DMS79 treated with DMSO at 0.1 percent for 48 hours (cell line): Measurements from ENCODE around the gene COL4A2.
"Not testable (repeated sequence)": the region's sequence is repeated elsewhere in the genome, so short reads cannot be mapped to it uniquely, and the experiment has no call there.

Experiments used
- DNase-seq: peaks from one replicate; lab custom pipeline; 2025; lab: John Stamatoyannopoulos, UW

Gene COL4A2

DNA sequence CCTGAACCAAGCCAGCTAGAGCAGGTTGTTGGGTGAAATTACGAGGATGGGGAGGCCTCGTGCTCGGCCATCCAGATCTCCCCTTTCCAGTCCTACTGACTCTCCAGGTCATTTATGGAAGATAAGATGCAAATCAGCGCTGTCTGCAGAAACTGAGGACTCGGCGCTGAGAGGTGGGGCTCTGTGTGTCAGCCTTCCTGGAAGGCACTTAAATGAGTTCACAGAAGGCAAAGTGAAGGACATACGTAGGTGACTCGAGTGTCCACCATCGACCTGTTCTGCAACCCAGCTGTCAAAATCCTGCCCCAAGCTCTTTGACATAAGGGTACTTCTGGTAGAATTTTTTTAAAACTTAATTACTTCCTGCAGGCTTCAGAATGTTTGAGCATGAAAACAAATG is 168.0 kb downstream of the COL4A2 start:
- DNase-seq = peak; percentile 65

- peak; percentile 65 for DNase-seq
Observed at GRCh38 chr13:110475550-110476219, 168.6 kb downstream of the COL4A2 start.

- DNase-seq = no peak
Observed at GRCh38 chr13:110476220-110476617, 169.1 kb downstream of the COL4A2 start.

DNA sequence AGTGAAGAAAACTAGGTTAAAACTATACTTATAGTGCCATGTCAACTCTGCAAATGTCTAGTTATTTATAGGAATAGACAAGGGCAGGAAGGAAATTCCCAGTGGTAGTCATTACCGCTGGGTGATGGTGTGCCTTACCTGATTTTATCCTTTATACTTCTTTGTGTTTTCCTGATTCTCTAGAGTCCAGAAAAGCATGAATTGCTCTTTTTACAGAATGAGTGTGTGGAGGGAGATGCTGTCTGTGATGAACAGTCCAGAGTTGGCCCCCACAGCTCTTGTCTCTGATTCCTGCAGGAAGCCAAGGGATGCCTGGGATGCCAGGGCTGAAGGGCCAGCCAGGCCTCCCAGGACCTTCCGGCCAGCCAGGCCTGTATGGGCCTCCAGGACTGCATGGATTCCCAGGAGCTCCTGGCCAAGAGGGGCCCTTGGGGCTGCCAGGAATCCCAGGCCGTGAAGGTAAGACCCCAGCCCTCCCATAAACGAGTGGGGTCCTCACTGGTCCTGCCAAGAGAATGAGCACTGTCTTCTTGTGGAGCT is 170.7 kb downstream of the COL4A2 start:
- no peak for DNase-seq

- no peak for DNase-seq
Observed at GRCh38 chr13:110478405-110479214, 171.5 kb downstream of the COL4A2 start.

GRCh38 chr13:110479215-110479545 is 172.1 kb downstream of the COL4A2 start:
- DNase-seq = no peak

- no peak for DNase-seq
Observed at GRCh38 chr13:110479648-110480047, 172.6 kb downstream of the COL4A2 start.

DNA sequence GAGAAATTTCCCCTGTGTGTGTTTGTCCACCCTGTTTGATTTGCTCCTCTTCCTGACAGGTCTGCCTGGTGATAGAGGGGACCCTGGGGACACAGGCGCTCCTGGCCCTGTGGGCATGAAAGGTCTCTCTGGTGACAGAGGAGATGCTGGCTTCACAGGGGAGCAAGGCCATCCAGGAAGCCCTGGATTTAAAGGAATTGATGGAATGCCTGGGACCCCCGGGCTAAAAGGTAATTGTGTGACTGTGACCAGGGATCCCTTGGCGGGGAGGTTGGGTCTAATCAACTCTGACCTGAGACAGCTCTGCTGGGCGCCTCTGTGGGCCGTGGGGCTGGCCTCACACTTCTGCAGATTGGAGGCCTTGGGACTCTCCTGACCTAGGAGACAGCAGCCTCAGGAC is 173.1 kb downstream of the COL4A2 start:
- no peak for DNase-seq

- no peak for DNase-seq
Observed at GRCh38 chr13:110483386-110483968, 176.4 kb downstream of the COL4A2 start.

DNA sequence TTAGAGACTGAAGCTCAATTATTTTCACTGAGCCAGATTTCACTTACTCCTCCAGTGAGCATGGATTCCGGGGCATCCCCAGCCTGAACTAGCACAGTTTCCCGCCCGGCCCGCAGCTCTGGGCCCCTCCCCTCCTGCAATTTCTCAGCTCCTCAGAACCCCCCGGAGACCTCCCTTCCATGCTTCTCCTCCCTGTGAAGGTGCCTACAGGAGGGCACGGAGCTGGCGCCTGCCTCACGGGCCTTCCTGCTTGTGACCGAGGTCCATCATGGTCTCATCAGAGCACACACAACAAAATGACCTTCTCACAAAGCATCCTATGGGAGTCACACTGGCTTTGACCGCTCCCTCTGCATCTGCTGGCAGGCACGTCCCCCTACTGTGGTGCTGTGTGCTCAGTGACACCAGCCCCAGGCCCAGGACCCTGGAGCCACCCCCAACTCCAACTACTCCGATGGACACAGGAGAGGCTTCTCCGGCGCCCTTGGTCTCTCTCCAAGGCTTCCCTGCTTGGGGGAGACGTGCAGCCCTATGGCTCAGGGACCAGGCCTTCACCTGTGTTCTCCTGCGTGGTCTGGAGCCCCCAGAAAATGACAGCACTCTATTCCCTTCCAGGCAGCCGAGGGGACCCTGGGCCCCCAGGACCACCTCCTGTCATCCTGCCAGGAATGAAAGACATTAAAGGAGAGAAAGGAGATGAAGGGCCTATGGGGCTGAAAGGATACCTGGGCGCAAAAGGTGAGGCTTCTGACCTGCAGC is 177.4 kb downstream of the COL4A2 start:
- DNase-seq = no peak

GRCh38 chr13:110485604-110486003 is 178.5 kb downstream of the COL4A2 start:
- no peak for DNase-seq

DNA sequence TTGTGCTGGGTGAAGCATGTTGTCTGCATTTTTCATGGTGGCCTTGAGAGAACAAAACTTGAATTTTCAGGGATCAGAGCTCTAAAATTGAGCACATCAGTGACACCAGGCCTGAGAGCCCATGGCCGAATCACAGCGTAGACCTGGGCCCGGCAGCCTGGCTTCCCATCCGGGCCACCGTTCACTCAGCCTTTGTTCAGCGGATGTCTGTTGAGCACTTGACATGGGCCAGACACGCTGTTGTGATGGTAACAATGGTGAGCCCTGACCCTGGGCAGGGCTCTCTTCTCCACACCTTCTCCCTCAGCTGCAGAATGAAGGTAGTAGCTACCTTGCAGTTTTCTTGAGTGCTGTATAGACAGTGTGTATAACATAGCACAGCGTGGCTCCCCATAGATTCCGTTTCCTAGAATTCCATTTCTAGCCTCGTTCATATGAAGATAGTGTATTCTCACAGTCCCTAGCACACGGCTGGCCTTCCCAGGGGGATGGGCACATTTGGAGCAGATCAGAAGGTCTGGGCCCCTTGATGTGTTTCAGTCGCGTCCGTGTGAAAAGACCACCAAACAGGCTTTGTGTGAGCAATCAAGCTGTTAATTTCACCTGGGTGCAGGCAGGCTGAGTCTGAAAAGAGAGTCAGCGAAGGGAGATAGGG is 179.1 kb downstream of the COL4A2 start:
- DNase-seq = no peak

DNA sequence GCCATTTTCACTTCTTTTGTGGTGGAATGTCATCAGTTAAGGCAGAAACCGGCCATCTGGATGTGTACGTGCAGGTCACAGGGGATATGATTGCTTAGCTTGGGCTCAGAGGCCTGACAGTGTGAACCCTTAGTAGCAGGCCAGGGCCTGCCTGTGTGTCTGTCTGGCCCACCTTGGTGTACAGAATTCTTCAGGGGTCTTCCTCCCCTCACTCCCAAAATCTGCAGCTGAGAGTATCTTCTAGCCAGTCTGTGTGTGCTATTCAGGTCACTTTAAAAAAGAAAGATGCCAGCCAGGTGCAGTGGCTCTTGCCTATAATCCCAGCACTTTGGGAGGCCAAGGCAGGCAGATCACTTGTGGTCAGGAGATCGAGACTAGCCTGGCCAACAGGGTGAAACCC is 179.8 kb downstream of the COL4A2 start:
- not testable (repeated sequence) for DNase-seq

DNA sequence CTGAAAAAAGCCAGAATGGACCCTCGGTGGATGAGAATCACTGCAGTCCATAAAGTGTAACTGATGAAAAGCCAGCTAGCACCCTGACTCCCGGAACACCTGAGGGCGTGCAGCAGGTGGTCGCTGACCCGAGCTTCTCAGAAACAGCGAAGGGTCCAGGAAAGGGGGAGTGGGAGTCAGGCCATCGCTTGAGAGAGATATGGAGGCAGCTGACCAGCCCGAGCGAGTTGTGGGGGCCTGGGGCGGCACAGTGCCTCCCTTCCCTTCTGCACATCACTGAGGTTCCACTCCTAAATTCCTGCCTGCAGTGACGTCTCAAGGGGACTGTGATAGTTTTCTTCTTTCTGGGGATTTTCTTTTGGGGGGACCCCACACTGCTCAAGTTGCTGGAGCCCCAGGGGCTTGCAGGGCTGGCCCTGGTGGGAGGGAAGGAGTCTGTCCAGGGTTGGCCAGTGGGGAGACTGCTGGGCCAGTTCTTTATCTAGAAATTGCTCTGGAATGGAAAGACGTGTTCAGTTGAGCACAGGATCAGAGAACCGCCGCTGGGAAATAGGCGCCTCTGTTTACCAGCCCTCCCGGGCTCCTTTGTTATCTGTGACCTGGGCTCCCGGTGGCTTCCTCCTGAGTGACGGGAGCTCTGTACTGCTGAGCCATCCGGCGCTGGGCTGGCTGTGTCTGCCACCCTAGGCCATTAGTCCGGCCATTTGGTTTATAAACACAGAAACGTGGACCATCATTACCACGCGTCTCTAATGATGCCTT is 183.1 kb downstream of the COL4A2 start:
- DNase-seq = no peak

DNA sequence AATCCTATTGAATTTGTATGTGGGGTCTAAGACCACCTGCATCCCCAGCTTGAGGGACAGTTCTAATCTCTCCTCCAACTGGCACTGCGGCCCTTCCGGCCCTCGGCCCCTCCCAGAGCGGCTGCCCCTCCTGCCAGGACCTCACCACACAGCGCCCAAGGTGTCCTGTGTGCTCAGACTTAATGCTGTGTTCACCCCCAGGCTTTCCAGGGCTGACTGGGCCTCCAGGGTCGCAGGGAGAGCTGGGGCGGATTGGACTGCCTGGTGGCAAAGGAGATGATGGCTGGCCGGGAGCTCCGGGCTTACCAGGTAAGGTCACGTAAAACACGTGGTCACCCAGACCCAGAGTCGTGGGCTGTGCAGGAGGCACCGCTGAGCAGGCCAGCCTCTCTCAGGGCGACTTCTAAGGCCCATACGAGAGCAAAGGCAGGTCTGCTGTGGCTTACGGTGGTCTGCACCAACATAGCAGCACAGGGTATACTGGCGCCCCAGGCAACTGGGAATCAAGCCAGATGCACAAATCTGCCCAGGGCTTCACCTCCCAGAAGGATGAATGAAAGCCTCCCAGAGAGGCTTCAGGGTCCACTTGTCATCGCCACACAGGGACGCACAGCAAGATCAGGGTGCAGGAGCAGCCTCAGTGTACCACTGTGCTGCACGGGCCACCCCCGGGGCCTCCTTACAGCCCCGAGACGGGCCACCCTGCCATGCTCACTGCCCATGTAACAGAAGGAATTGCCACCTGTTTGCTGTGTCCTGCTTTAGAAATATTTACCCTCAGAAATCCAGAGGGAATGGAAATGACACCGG is 185.0 kb downstream of the COL4A2 start:
- no peak for DNase-seq

DNA sequence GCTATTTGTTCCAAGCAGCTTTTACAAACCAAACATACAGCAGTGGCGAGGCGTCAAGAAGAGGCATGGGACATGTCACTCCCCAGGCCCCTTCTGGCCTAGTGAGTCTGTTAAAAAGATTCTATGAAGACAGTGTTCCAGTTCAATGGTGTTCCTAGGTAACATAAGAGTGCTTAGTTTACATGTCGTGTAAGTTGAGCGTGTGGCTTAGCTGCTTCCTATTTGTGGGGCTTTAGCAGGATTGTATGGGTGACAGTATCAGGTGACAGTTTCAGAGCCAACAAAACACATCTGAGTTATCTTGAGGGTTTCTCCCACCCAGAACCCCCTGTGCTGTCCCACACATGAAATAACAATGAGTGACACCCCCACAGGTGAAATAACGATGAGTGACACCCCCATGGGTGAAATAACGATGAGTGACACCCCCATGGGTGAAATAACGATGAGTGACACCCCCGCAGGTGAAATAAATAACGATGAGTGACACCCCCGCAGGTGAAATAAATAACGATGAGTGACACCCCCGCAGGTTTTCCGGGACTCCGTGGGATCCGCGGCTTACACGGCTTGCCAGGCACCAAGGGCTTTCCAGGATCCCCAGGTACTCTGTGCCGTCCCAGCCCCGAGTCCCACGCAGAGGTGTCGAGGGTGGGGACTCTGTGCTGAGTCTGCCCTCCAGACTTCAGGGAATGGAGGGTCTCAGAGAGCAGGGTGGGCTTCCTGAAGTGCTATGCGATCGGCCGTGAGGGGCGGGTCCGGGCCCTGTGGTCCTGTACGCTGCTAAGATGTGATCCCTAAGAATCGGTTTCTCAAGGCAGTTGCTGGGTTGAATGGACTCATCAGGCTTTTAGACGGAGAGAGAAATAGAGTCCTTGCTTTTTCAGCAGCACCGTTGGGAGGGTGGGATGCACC is 185.9 kb downstream of the COL4A2 start:
- DNase-seq = no peak

GRCh38 chr13:110493613-110494012 is 186.5 kb downstream of the COL4A2 start:
- no peak for DNase-seq

DNA sequence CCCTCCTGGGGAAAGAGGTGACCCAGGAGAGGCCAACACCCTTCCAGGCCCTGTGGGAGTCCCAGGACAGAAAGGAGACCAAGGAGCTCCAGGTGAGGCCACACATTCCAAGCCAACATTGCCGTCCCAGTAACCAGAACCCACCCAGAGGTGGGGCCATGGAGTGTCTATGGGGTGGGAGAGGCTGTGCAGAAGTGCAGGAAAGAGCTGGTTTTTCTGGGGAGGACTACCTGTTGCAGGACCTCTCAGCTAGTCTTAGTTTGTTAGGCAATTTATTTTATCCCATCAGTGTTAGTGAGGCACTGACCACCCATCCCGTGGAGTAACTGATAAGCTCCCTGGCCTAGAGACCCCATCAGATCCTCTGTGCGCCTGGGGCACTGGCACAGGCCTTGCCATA is 188.3 kb downstream of the COL4A2 start:
- DNase-seq = no peak

- DNase-seq = no peak
Observed at GRCh38 chr13:110495881-110496280, 188.8 kb downstream of the COL4A2 start.
